ENCODE results near the gene CYB5R2. TPM values are rescaled to one million over a fixed set of nuclear protein-coding genes. Genes with fewer than 3 reads are reported as not detected.

Gene CYB5R2
- total RNA-seq, 4 donors from 2014 or later: 1.00 to 3.9 (median 3.1) TPM

- no peaks in the 10 kb centered on the region for H3K9me3 ChIP-seq
- H3K4me3 ChIP-seq: no peak overlapping the region
- DNase-seq (no peak), ATAC-seq (no peak)
- in situ Hi-C loops (cut with MboI; ENCODE audit: low sequenced_read_pairs in 4 of 4) (no loop called here), intact Hi-C loops (cut with DNase I; ENCODE audit: low total_unique reads) (no loop called here)
- TF ChIP-seq POLR2A (IDR thresholded peaks at IDR 0.05): no peak
- no peak for TF ChIP-seq CTCF (IDR thresholded peaks at IDR 0.05 in 4 of 5, conservative IDR thresholded peaks at IDR 0.05 in 1 of 5)
- H3K27ac ChIP-seq: no peak overlapping the region
- peaks cover 0 to 54% of the 10 kb centered on the region in 2 donors for H3K36me3 ChIP-seq
- peaks cover 0 to 10% of the 10 kb centered on the region in 2 donors for H3K4me1 ChIP-seq
- H3K27me3 ChIP-seq: no peaks in the 10 kb centered on the region
Measured at GRCh38 chr11:7640816-7641215, 32.5 kb downstream of the CYB5R2 start.

GRCh38 chr11:7639643-7640025 lies 33.7 kb downstream of the CYB5R2 start:
- no peaks in the 10 kb centered on the region for H3K27me3 ChIP-seq
- TF ChIP-seq POLR2A (IDR thresholded peaks at IDR 0.05) (no peak), CTCF (IDR thresholded peaks at IDR 0.05 in 4 of 5, conservative IDR thresholded peaks at IDR 0.05 in 1 of 5) (no peak)
- ATAC-seq: no peak
- H3K4me1 ChIP-seq: peaks cover 0 to 10% of the 10 kb centered on the region in 2 donors
- in situ Hi-C loops (cut with MboI; ENCODE audit: low sequenced_read_pairs in 4 of 4): no loop called here
- peaks cover 0 to 65% of the 10 kb centered on the region in 2 donors for H3K36me3 ChIP-seq
- peak overlapping the region in 1 of 4 donors; percentile 21 for H3K27ac ChIP-seq
- H3K9me3 ChIP-seq: no peaks in the 10 kb centered on the region
- H3K4me3 ChIP-seq: no peak overlapping the region
- no peak for DNase-seq
- intact Hi-C loops (cut with DNase I; ENCODE audit: low total_unique reads): no loop called here

GRCh38 chr11:7638710-7639642 lies 34.3 kb downstream of the CYB5R2 start:
- Histone ChIP-seq H3K4me1 (peaks cover 0 to 10% of the 10 kb centered on the region in 2 donors), H3K4me3 (no peak overlapping the region), H3K36me3 (peaks cover 0 to 70% of the 10 kb centered on the region in 2 donors), H3K27ac (peak overlapping the region in 3 of 4 donors; percentile 21 to 51 (median 33)), H3K27me3 (no peaks in the 10 kb centered on the region), H3K9me3 (no peaks in the 10 kb centered on the region)
- ATAC-seq (peak; percentile 34 to 38), DNase-seq (no peak)
- TF ChIP-seq CTCF (IDR thresholded peaks at IDR 0.05 in 4 of 5, conservative IDR thresholded peaks at IDR 0.05 in 1 of 5): no peak
- TF ChIP-seq POLR2A (IDR thresholded peaks at IDR 0.05): no peak
- in situ Hi-C loops (cut with MboI; ENCODE audit: low sequenced_read_pairs in 4 of 4): no loop called here
- intact Hi-C loops (cut with DNase I; ENCODE audit: low total_unique reads): no loop called here

GRCh38 chr11:7637447-7638157 lies 35.7 kb downstream of the CYB5R2 start:
- ATAC-seq: peak; percentile 48 to 58
- peak in 1 of 2 donors; percentile 41 for DNase-seq
- Histone ChIP-seq H3K27ac (peak overlapping the region; percentile 15 to 53 (median 50)), H3K36me3 (peaks cover 0 to 77% of the 10 kb centered on the region in 2 donors), H3K27me3 (no peaks in the 10 kb centered on the region), H3K9me3 (no peaks in the 10 kb centered on the region), H3K4me1 (peaks cover 0 to 10% of the 10 kb centered on the region in 2 donors), H3K4me3 (no peak overlapping the region)
- intact Hi-C loops (cut with DNase I; ENCODE audit: low total_unique reads) (no loop called here), in situ Hi-C loops (cut with MboI; ENCODE audit: low sequenced_read_pairs in 4 of 4) (no loop called here)
- TF ChIP-seq POLR2A (IDR thresholded peaks at IDR 0.05) (no peak), CTCF (IDR thresholded peaks at IDR 0.05 in 4 of 5, conservative IDR thresholded peaks at IDR 0.05 in 1 of 5) (no peak)
